A673 (cell line): Measurements from ENCODE around the gene CEP164. TPM values are rescaled to one million over a fixed set of nuclear protein-coding genes. Genes with fewer than 3 reads are reported as not detected.

ENCODE experiments used
- BruUV-seq: library from RNA; stranded (reverse); fragments of 400-500 nt; replicated peaks from 2 replicates; lab custom pipeline; 2021; lab: Mats Ljungman, UMichigan
- CTCF ChIA-PET: fragments of 300-600 bp; sonication (Branson Sonifier 250); formaldehyde crosslinking; loops from one replicate; lab custom pipeline; 2022; ENCODE audit warnings: antibody characterized with exemption; lab: Charles Lee
- POLR2A ChIA-PET: fragments of 300-600 bp; sonication (Branson Sonifier 250); formaldehyde crosslinking; loops from one replicate; lab custom pipeline; 2022; ENCODE audit warnings: antibody characterized with exemption; ENCODE audit not compliant: low non-redundant PET; lab: Charles Lee
- DNase-seq: peaks from one replicate; pipeline ENCODE4 v3.0.0-alpha.2; 2015; ENCODE audit warnings: low spot score
- H3K27ac ChIP-seq: fragments of 200-600 bp; sonication (generic); 2 replicates; pipeline ENCODE4 v1.5.1; 2016; ENCODE audit warnings: mixed run types, low read depth, mild to moderate bottlenecking, mixed read lengths, antibody characterized with exemption, low read length; ENCODE audit not compliant: poor library complexity, severe bottlenecking
- H3K27me3 ChIP-seq: fragments of 200-600 bp; sonication (generic); replicated peaks from 2 replicates; pipeline ENCODE4 v1.6.1; 2017; ENCODE audit warnings: mixed run types, low read depth, mild to moderate bottlenecking, mixed read lengths, antibody characterized with exemption, low read length; ENCODE audit not compliant: insufficient read depth, poor library complexity
- H3K36me3 ChIP-seq: fragments of 200-600 bp; sonication (generic); 2 replicates; pipeline ENCODE4 v1.6.1; 2016; ENCODE audit warnings: mixed run types, mild to moderate bottlenecking, mixed read lengths, antibody characterized with exemption, low read length; ENCODE audit not compliant: insufficient read depth, poor library complexity, severe bottlenecking
- H3K4me1 ChIP-seq: fragments of 200-600 bp; sonication (generic); 2 replicates; pipeline ENCODE4 v1.6.1; 2017; ENCODE audit warnings: mixed run types, mild to moderate bottlenecking, mixed read lengths, antibody characterized with exemption, low read length; ENCODE audit not compliant: insufficient read depth, poor library complexity, severe bottlenecking
- H3K4me3 ChIP-seq: fragments of 200-600 bp; sonication (generic); 2 replicates; pipeline ENCODE4 v1.5.1; 2016; ENCODE audit warnings: low read depth, mixed run types, mild to moderate bottlenecking, mixed read lengths, low read length; ENCODE audit not compliant: poor library complexity, severe bottlenecking
- H3K9me3 ChIP-seq: fragments of 200-600 bp; sonication (generic); 2 replicates; pipeline ENCODE4 v1.6.1; 2016; ENCODE audit warnings: mixed run types, low read depth, mild to moderate bottlenecking, mixed read lengths, antibody characterized with exemption, low read length; ENCODE audit not compliant: poor library complexity, severe bottlenecking
- CTCF ChIP-seq: fragments of 300-800, 200-600 bp; sonication (generic); conservative IDR thresholded peaks from 2 replicates; pipeline ENCODE4 v1.5.1; 2017; ENCODE audit warnings: low read depth, mild to moderate bottlenecking, antibody characterized with exemption, low read length, moderate library complexity, mixed read lengths
- EZH2 ChIP-seq: fragments of 200-600 bp; sonication (generic); IDR thresholded peaks from 2 replicates; pipeline ENCODE4 v1.6.1; 2017; ENCODE audit warnings: borderline replicate concordance, low read depth, mild to moderate bottlenecking, mixed read lengths, antibody characterized with exemption, low read length; ENCODE audit not compliant: poor library complexity, severe bottlenecking
- intact Hi-C: fragments of 100-400 bp; cut with micrococcal nuclease; formaldehyde crosslinking; loops from one replicate; pipeline ENCODE4 v1.10.0; 2022; ENCODE audit not compliant: unreplicated experiment
- total RNA-seq: library from RNA; stranded (reverse); gene quantifications from 2 replicates; pipeline ENCODE4 v1.2.3, GENCODE V29; 2021

The CEP164 gene
- total RNA-seq, 1 experiment from 2014 or later: 39.4 TPM

- intact Hi-C loops: no loop called here
- H3K4me1 ChIP-seq: peaks cover 8% of the 10 kb centered on the region
- ChIA-PET POLR2A (no interaction called here), CTCF (no interaction called here)
- H3K27me3 ChIP-seq: no peaks in the 10 kb centered on the region
- BruUV-seq: no TSS peak
- H3K4me3 ChIP-seq: no peak overlapping the region
- no peak for TF ChIP-seq EZH2
- TF ChIP-seq CTCF: no peak
- no peaks in the 10 kb centered on the region for H3K36me3 ChIP-seq
- DNase-seq: no peak
- no peaks in the 10 kb centered on the region for H3K9me3 ChIP-seq
- H3K27ac ChIP-seq: no peak overlapping the region
Observed at GRCh38 chr11:117305145-117305544, 22.5 kb upstream of the CEP164 start.

- no peaks in the 10 kb centered on the region for H3K9me3 ChIP-seq
- intact Hi-C loops: no loop called here
- ChIA-PET POLR2A (no interaction called here), CTCF (interaction anchor here (0.6 kb wide), 1 partner anchor 77 kb away, joined by 3 read pairs; the partner anchor contains the start of gene RNF214)
- H3K4me1 ChIP-seq: no peaks in the 10 kb centered on the region
- DNase-seq: no peak
- H3K4me3 ChIP-seq: no peak overlapping the region
- no peak overlapping the region for H3K27ac ChIP-seq
- no peaks in the 10 kb centered on the region for H3K27me3 ChIP-seq
- no peaks in the 10 kb centered on the region for H3K36me3 ChIP-seq
- TF ChIP-seq EZH2 (no peak), CTCF (no peak)
- BruUV-seq: no TSS peak
Observed at GRCh38 chr11:117309310-117309709, 18.3 kb upstream of the CEP164 start.

GRCh38 chr11:117313091-117313490, 14.6 kb upstream of the CEP164 start:
- no peak overlapping the region for H3K4me3 ChIP-seq
- H3K36me3 ChIP-seq: no peaks in the 10 kb centered on the region
- no peaks in the 10 kb centered on the region for H3K27me3 ChIP-seq
- peaks cover 3% of the 10 kb centered on the region for H3K4me1 ChIP-seq
- no TSS peak for BruUV-seq
- ChIA-PET POLR2A (no interaction called here), CTCF (no interaction called here)
- TF ChIP-seq CTCF: no peak
- no peak for TF ChIP-seq EZH2
- DNase-seq: no peak
- H3K27ac ChIP-seq: no peak overlapping the region
- H3K9me3 ChIP-seq: no peaks in the 10 kb centered on the region
- intact Hi-C loops: no loop called here
